ENCODE data around the gene ATP2A2.

Gene ATP2A2

GRCh38 chr12:110245369-110245772, 35.7 kb upstream of the ATP2A2 start:
- no peak overlapping the region for H3K27ac ChIP-seq
- no peak overlapping the region for H3K9ac ChIP-seq
- no peak overlapping the region for H3K4me2 ChIP-seq
- no peak for TF ChIP-seq Cebpa-rat (IDR thresholded peaks at IDR 0.05)
- peaks cover 26 to 37% (median 31%) of the 10 kb centered on the region in 10 experiments for H3K4me1 ChIP-seq
- no peaks in the 10 kb centered on the region; a peak in 1 of 22 replicates for H3K36me3 ChIP-seq
- H3K4me3 ChIP-seq, result no peak overlapping the region
- no peaks in the 10 kb centered on the region for H3K27me3 ChIP-seq
- H4K20me1 ChIP-seq, result no peaks in the 10 kb centered on the region
- H3K9me3 ChIP-seq (replicated peaks in 1 of 11), result 0 out of 22 replicates have a peak, but pooled peaks cover 0 to 5% (median 0%) of the 10 kb centered on the region in 11 experiments

DNA sequence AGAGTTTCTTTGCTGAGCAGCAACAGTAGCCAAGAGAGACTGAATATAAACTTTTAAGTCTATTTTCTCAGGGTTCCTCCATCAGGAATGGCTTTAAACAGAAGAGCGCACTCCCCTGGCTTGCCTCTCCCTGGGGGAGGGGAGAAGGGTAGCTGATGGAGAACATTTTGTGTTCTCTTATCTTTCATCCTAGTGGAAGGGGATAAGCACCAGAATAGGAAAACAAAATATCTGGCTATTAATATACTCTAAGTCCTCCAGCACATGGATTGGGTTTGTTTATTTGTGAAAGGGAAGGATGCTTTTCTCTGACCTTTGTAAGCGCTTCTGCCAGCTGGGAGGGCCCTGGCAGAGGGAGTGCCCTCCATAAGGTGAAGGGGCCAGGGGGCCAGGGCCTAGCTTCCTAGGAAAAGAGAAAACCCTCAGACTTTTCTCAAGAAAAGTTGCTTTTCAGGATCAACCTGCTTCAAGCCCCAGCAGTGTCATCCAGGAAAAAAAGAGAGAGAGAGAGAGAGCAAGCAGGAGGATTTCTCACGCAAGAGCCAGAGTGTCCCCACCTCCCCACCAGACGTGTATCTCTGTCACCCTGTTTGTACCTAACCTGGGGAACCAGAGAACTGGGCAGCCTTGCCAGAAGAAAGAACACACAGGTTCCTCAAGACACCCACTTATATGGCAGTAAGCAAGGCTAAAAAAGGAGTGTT, 34.3 kb upstream of the ATP2A2 start:
- Histone ChIP-seq H3K4me3 (no peak overlapping the region), H3K4me2 (peak overlapping the region; percentile 6 to 77 (median 57)), H3K9me3 (replicated peaks in 1 of 11) (0 out of 22 replicates have a peak, but pooled peaks cover 0 to 2% (median 0%) of the 10 kb centered on the region in 11 experiments), H3K36me3 (no peaks in the 10 kb centered on the region; a peak in 1 of 22 replicates), H4K20me1 (no peaks in the 10 kb centered on the region), H3K27me3 (no peaks in the 10 kb centered on the region), H3K27ac (peak overlapping the region in 7 of 11 experiments; percentile 0 to 51 (median 20); a peak in 11 of 22 replicates), H3K4me1 (peaks cover 26 to 37% (median 31%) of the 10 kb centered on the region in 10 experiments), H3K9ac (peak overlapping the region in 8 of 11 experiments; percentile 6 to 56 (median 26); a peak in 11 of 22 replicates)
- TF ChIP-seq Cebpa-rat (IDR thresholded peaks at IDR 0.05), result no peak

GRCh38 chr12:110247340-110248095, 33.5 kb upstream of the ATP2A2 start:
- TF ChIP-seq Cebpa-rat (IDR thresholded peaks at IDR 0.05), result no peak
- Histone ChIP-seq H3K9ac (peak overlapping the region in 8 of 11 experiments; percentile 6 to 56 (median 26); a peak in 13 of 22 replicates), H3K36me3 (no peaks in the 10 kb centered on the region), H4K20me1 (no peaks in the 10 kb centered on the region), H3K4me3 (no peak overlapping the region), H3K27ac (peak overlapping the region in 7 of 11 experiments; percentile 0 to 51 (median 20); a peak in 11 of 22 replicates), H3K27me3 (no peaks in the 10 kb centered on the region), H3K4me2 (peak overlapping the region; percentile 6 to 77 (median 57)), H3K9me3 (replicated peaks in 1 of 11) (no peaks in the 10 kb centered on the region), H3K4me1 (peaks cover 26 to 37% (median 31%) of the 10 kb centered on the region in 10 experiments)

DNA sequence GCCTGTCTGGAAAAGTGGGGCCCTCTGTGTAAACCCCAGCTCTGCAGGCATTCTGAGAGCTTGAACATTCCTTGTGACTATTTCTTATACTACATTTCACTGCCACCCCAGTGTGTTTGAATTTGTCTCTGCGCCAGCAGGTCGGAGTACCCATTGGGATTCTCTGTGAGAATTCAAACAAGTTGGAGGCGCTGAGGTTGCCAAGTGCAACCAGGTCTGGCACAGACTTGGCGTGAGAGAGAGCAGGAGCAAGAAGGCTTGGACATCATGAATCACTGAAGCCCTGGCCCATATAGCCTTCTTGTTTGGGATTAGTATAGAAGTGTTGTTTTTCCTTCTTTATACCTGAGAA, 33.0 kb upstream of the ATP2A2 start:
- no peak for TF ChIP-seq Cebpa-rat (IDR thresholded peaks at IDR 0.05)
- Histone ChIP-seq H3K27ac (no peak overlapping the region), H3K9ac (no peak overlapping the region), H3K9me3 (replicated peaks in 1 of 11) (no peaks in the 10 kb centered on the region), H3K36me3 (no peaks in the 10 kb centered on the region), H4K20me1 (no peaks in the 10 kb centered on the region), H3K4me3 (no peak overlapping the region), H3K27me3 (no peaks in the 10 kb centered on the region), H3K4me2 (peak overlapping the region in 4 of 11 experiments; percentile 35 to 65 (median 56); a peak in 5 of 22 replicates), H3K4me1 (peaks cover 27 to 40% (median 35%) of the 10 kb centered on the region in 10 experiments)

- peaks cover 30 to 51% (median 46%) of the 10 kb centered on the region in 10 experiments for H3K4me1 ChIP-seq
- H3K9ac ChIP-seq, result no peak overlapping the region
- TF ChIP-seq Cebpa-rat (IDR thresholded peaks at IDR 0.05), result no peak
- H3K36me3 ChIP-seq, result no peaks in the 10 kb centered on the region
- H3K4me2 ChIP-seq, result peak overlapping the region; percentile 35 to 71 (median 47)
- no peaks in the 10 kb centered on the region for H4K20me1 ChIP-seq
- H3K27ac ChIP-seq, result peak overlapping the region in 3 of 11 experiments; percentile 9 to 24 (median 17); a peak in 5 of 22 replicates
- no peak overlapping the region for H3K4me3 ChIP-seq
- no peaks in the 10 kb centered on the region for H3K27me3 ChIP-seq
- H3K9me3 ChIP-seq (replicated peaks in 1 of 11), result no peaks in the 10 kb centered on the region
Measured at GRCh38 chr12:110249105-110249504, 31.9 kb upstream of the ATP2A2 start.

- Histone ChIP-seq H3K27me3 (no peaks in the 10 kb centered on the region), H3K4me2 (peak overlapping the region; percentile 35 to 71 (median 47); a peak in 20 of 22 replicates), H3K9ac (no peak overlapping the region), H3K27ac (peak overlapping the region in 3 of 11 experiments; percentile 9 to 35 (median 24); a peak in 5 of 22 replicates), H3K4me3 (no peak overlapping the region), H3K4me1 (peaks cover 30 to 57% (median 47%) of the 10 kb centered on the region in 10 experiments), H3K36me3 (no peaks in the 10 kb centered on the region), H4K20me1 (no peaks in the 10 kb centered on the region), H3K9me3 (replicated peaks in 1 of 11) (no peaks in the 10 kb centered on the region)
- TF ChIP-seq Cebpa-rat (IDR thresholded peaks at IDR 0.05), result no peak
Measured at GRCh38 chr12:110249716-110250225, 31.3 kb upstream of the ATP2A2 start.

DNA sequence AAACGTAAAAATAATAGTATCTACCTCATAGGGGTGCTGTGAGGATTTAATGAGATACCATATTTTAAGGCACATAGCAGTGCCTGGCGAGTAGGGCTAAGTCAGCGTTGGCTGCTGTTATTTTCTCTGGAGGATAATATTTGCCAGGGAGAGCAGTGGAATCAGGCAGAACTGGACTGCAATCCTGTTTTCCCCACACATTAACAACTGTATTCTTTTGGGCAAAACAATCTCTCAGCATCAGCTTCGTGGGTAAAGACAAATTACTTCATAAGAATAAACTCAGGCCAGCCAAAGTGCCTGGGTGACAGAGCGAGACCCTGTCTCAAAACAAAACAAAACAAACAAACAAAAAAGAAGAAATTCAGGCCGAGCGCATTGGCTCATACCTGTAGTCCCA, 29.7 kb upstream of the ATP2A2 start:
- no peak for TF ChIP-seq Cebpa-rat (IDR thresholded peaks at IDR 0.05)
- H3K36me3 ChIP-seq, result no peaks in the 10 kb centered on the region
- H3K9me3 ChIP-seq (replicated peaks in 1 of 11), result no peaks in the 10 kb centered on the region
- H3K9ac ChIP-seq, result no peak overlapping the region
- no peak overlapping the region for H3K4me3 ChIP-seq
- no peaks in the 10 kb centered on the region for H3K27me3 ChIP-seq
- H3K4me1 ChIP-seq, result peaks cover 28 to 73% (median 51%) of the 10 kb centered on the region in 10 experiments
- no peak overlapping the region for H3K27ac ChIP-seq
- H4K20me1 ChIP-seq, result no peaks in the 10 kb centered on the region
- H3K4me2 ChIP-seq, result no peak overlapping the region

DNA sequence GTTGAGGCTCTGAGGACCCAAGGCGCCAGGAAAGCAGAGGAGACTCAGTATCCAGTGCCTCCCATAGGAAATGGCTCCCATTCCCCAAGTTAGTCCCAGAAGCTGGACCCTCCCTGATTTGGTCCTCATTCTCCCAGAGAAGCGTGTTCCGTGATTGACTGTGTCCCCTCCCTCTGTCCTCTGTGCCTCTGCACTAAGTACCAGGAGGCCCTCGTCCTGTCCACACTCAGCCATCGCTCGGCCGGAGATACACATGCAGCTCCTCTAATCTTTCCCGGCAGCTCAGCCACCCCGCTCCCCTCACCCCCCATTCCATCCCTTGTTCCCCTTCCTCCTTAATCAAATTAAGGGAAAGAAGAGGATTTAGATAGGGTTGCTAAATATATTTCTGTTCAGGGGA, 28.3 kb upstream of the ATP2A2 start:
- Histone ChIP-seq H4K20me1 (no peaks in the 10 kb centered on the region), H3K27me3 (no peaks in the 10 kb centered on the region), H3K27ac (peak overlapping the region in 6 of 11 experiments; percentile 28 to 54 (median 36); a peak in 5 of 22 replicates), H3K36me3 (no peaks in the 10 kb centered on the region), H3K4me3 (no peak overlapping the region), H3K4me1 (peaks cover 22 to 73% (median 50%) of the 10 kb centered on the region in 10 experiments), H3K9ac (peak overlapping the region in 1 of 11 experiments; percentile 35; a peak in 1 of 22 replicates), H3K4me2 (peak overlapping the region in 4 of 11 experiments; percentile 57 to 66 (median 59); a peak in 7 of 22 replicates), H3K9me3 (replicated peaks in 1 of 11) (no peaks in the 10 kb centered on the region)
- no peak for TF ChIP-seq Cebpa-rat (IDR thresholded peaks at IDR 0.05)

DNA sequence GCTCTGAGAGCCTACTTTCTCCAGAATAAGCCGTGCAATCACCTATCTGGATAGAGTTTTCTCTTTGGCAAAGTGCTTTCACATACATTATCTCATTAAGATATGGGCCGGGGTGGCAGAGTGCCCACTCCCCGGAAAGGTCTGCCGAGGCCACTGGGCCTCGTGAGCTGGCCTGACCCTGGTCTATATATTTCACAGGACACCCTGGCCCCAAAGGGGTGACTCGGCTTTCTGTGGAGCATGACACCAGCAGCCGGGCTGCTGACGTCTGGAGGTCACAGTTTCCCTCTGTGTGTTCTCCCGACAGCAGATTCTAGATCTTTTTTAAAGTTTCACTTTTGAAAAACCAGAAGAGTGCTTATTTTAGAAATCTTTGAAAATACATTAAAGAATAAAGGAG, 27.9 kb upstream of the ATP2A2 start:
- no peak for TF ChIP-seq Cebpa-rat (IDR thresholded peaks at IDR 0.05)
- Histone ChIP-seq H3K27ac (peak overlapping the region in 8 of 11 experiments; percentile 1 to 54 (median 34); a peak in 9 of 22 replicates), H3K27me3 (no peaks in the 10 kb centered on the region), H3K4me3 (no peak overlapping the region), H3K4me1 (peaks cover 19 to 76% (median 49%) of the 10 kb centered on the region in 10 experiments), H3K4me2 (peak overlapping the region in 8 of 11 experiments; percentile 17 to 66 (median 58); a peak in 10 of 22 replicates), H3K36me3 (no peaks in the 10 kb centered on the region), H3K9me3 (replicated peaks in 1 of 11) (no peaks in the 10 kb centered on the region), H3K9ac (peak overlapping the region in 2 of 11 experiments; percentile 28 to 35; a peak in 1 of 22 replicates), H4K20me1 (no peaks in the 10 kb centered on the region)

Measured in BLaER1 treated with 17β-estradiol and CSF1 and Interleukin-3, amounts not matched to agents 10 nM and 100 nM (cell line).